GM12891 (cell line): Measurements from ENCODE around the gene WNT7B.

Experiments
- POLR2A ChIP-seq: IDR thresholded peaks from 2 replicates; pipeline ENCODE4 v1.6.1; 2011; ENCODE audit warnings: low read depth, low read length, control low read depth
- POLR2AphosphoS5 ChIP-seq: IDR thresholded peaks from 2 replicates; pipeline ENCODE4 v1.6.1; 2011; ENCODE audit warnings: low read depth, low read length, control low read depth
- TAF1 ChIP-seq: IDR thresholded peaks from 2 replicates; pipeline ENCODE4 v1.6.1; 2011; ENCODE audit warnings: low read depth, low read length, control low read depth

DNA sequence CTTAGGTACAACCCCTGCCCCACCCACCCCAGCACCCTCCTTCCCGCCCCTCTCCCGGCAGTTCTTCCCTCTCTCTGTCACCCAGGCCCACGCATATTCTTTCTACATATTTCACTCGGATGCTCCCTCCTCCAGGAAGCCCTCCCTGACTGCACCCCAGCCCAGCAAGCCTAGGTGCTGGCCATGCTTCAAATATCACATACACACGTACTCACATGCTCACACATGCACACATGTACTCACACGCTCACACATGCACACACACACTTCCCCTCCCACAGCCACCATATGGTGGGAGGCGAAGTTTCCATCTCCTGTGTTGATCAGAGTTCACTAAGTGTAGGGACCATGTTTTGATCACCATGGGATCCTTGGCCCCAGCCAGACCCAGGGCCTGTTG lies 90.4 kb downstream of the WNT7B start:
- TF ChIP-seq POLR2AphosphoS5 (no peak), POLR2A (no peak), TAF1 (no peak)
